ENCODE measurements around the gene ATXN7L2. TPM values are rescaled to one million over a fixed set of nuclear protein-coding genes. Genes with fewer than 3 reads are reported as not detected.

The ATXN7L2 gene
- polyA plus RNA-seq, 1 donor from 2014 or later, result 16.9 TPM

GRCh38 chr1:109509176-109510134 lies 25.8 kb downstream of the ATXN7L2 start, which contains the start of gene AMIGO1:
AMIGO1 (minus strand) TSS chr1:109509727; CDS start chr1:109508912, 815 bp downstream.
- H2AFZ ChIP-seq (ENCODE audit: low read depth, low read length), result peak within 1 kb of the TSS; percentile 40
- H3K27me3 ChIP-seq (ENCODE audit: insufficient read depth, low read depth, low read length), result no peaks in the 10 kb centered on the region
- no peak within 1 kb of the TSS for H3K27ac ChIP-seq (ENCODE audit: low read length)
- H4K20me1 ChIP-seq (ENCODE audit: insufficient read depth), result no peaks in the 10 kb centered on the region
- H3K9me2 ChIP-seq (ENCODE audit: insufficient read depth, low read length), result no peaks in the 10 kb centered on the region
- H3K79me2 ChIP-seq (replicated peaks; ENCODE audit: insufficient read depth, low read length), result no peaks in the 10 kb centered on the region
- H3F3A ChIP-seq (ENCODE audit: insufficient read depth, low read length, poor library complexity, severe bottlenecking), result no peaks in the 10 kb centered on the region
- H3K9ac ChIP-seq (ENCODE audit: low read length), result peak within 1 kb of the TSS; percentile 68
- H3K36me3 ChIP-seq (ENCODE audit: insufficient read depth, low read length), result no peaks in the 10 kb centered on the region
- TF ChIP-seq MXI1 (conservative IDR thresholded peaks at IDR 0.05; ENCODE audit: poor library complexity, severe bottlenecking), result peak; percentile 93
- no peak for TF ChIP-seq REST (IDR thresholded peaks at IDR 0.05; ENCODE audit: borderline replicate concordance)
- TF ChIP-seq RAD21 (conservative IDR thresholded peaks at IDR 0.05), result no peak
- peak; percentile 55 for TF ChIP-seq POLR2AphosphoS5 (IDR thresholded peaks at IDR 0.05)
- no peak for TF ChIP-seq EZH2 (IDR thresholded peaks at IDR 0.05; ENCODE audit: borderline replicate concordance, insufficient read depth, low read length, poor library complexity, severe bottlenecking)
- no peak for TF ChIP-seq EP300 (conservative IDR thresholded peaks at IDR 0.05; ENCODE audit: poor library complexity, severe bottlenecking)
- TF ChIP-seq SMC3 (conservative IDR thresholded peaks at IDR 0.05; ENCODE audit: poor library complexity), result peak; percentile 13
- no peak for TF ChIP-seq CTCF (IDR thresholded peaks at IDR 0.05; ENCODE audit: poor library complexity, severe bottlenecking)
- no peak for TF ChIP-seq TAF1 (IDR thresholded peaks at IDR 0.05; ENCODE audit: low read depth)
- H3K4me2 ChIP-seq (ENCODE audit: low read length), result peak within 1 kb of the TSS; percentile 97
- peak within 1 kb of the TSS; percentile 83 for H3K4me3 ChIP-seq (ENCODE audit: low read length)
- H3K9me3 ChIP-seq (ENCODE audit: low read length), result no peaks in the 10 kb centered on the region

DNA sequence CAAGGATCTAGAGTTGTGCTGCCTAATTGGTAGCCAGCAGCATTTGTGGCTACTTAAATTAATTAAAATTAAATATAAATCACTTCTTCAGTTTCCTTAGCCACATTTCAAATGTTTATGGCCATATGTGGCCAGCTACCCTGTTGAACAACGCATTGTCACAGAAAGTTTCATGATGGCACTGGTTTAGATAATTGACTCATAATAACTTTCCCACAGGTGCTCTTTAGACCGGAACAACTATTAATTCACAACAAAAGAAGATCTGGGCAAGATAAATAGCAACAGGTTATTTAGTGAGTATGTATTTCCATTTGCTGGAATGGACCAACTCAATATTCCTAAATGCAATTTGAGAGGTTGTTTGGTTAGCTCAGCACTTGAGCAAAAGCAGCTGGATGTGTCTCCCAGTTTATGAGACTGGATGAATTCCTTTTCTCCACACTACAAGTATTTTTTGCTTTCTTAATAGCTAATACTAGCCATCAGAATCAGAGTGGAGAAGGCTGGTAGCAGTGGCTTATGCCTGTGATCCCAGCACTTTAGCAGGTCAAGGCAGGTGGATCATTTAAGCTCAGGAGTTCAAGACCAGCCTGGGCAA lies 29.5 kb downstream of the ATXN7L2 start:
- H3K4me3 ChIP-seq (ENCODE audit: low read length), result no peak overlapping the region
- no peaks in the 10 kb centered on the region for H3K79me2 ChIP-seq (replicated peaks; ENCODE audit: insufficient read depth, low read length)
- no peaks in the 10 kb centered on the region for H3K9me2 ChIP-seq (ENCODE audit: insufficient read depth, low read length)
- no peaks in the 10 kb centered on the region for H3F3A ChIP-seq (ENCODE audit: insufficient read depth, low read length, poor library complexity, severe bottlenecking)
- H3K27ac ChIP-seq (ENCODE audit: low read length), result no peak overlapping the region
- H4K20me1 ChIP-seq (ENCODE audit: insufficient read depth), result no peaks in the 10 kb centered on the region
- TF ChIP-seq RAD21 (conservative IDR thresholded peaks at IDR 0.05) (no peak), TAF1 (IDR thresholded peaks at IDR 0.05; ENCODE audit: low read depth) (no peak), POLR2AphosphoS5 (IDR thresholded peaks at IDR 0.05) (no peak), EZH2 (IDR thresholded peaks at IDR 0.05; ENCODE audit: borderline replicate concordance, insufficient read depth, low read length, poor library complexity, severe bottlenecking) (no peak), CTCF (IDR thresholded peaks at IDR 0.05; ENCODE audit: poor library complexity, severe bottlenecking) (no peak), REST (IDR thresholded peaks at IDR 0.05; ENCODE audit: borderline replicate concordance) (no peak), EP300 (conservative IDR thresholded peaks at IDR 0.05; ENCODE audit: poor library complexity, severe bottlenecking) (no peak), SMC3 (conservative IDR thresholded peaks at IDR 0.05; ENCODE audit: poor library complexity) (no peak)
- H3K9ac ChIP-seq (ENCODE audit: low read length), result no peak overlapping the region
- no peak overlapping the region for H2AFZ ChIP-seq (ENCODE audit: low read depth, low read length)
- H3K27me3 ChIP-seq (ENCODE audit: insufficient read depth, low read depth, low read length), result no peaks in the 10 kb centered on the region
- H3K4me2 ChIP-seq (ENCODE audit: low read length), result no peak overlapping the region
- no peaks in the 10 kb centered on the region for H3K36me3 ChIP-seq (ENCODE audit: insufficient read depth, low read length)
- no peaks in the 10 kb centered on the region for H3K9me3 ChIP-seq (ENCODE audit: low read length)
